ENCODE measurements around the gene ZFHX3. TPM values are rescaled to one million over a fixed set of nuclear protein-coding genes. Genes with fewer than 3 reads are reported as not detected.

The ZFHX3 gene
- total RNA-seq, 4 donors from 2014 or later = 36.3 to 44.0 (median 38.1) TPM

DNA sequence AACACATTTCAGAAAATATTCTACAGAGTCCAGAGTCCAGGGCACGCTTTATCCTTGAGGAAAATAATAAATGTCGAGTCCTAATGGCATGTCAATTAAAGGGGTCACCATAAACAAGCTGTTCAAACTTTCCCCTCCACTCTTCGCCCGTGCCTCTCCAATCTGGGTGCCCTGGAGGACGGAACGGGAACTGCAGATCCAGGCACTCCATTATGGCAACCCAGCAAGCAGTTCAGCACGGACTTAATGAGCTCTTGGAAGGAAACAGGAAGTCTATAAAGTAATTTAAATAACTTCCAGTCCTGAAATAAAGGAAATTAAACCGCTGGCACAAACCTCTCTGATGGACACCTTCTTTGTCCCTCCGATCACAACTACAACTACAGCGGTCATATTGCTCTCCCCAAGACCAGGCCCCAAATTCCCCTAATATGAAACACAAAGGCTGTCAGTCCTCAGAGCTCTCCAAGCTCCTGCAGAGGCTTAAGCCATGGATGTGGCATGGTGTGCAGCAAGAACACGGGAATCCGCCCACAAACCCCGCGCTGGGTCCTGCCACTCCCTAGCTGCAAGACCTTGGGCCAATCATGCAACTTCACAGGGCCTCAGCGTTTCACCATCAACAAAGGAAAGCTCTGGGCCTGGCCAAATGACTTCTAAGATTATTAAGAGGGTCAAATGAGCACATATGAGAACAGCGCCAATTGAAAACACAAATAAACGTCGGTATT lies 52.6 kb downstream of the ZFHX3 start:
- 63 to 74% methylated on average over 18 of the region's 18 CpGs for WGBS, 2 donors
- no peaks in the 10 kb centered on the region for H3K36me3 ChIP-seq
- H3K4me1 ChIP-seq = peaks cover 0 to 93% (median 30%) of the 10 kb centered on the region in 4 donors
- no peak for DNase-seq (ENCODE audit: low spot score in 2 of 2)
- no peak overlapping the region for H3K27ac ChIP-seq
- no peaks in the 10 kb centered on the region for H3K9me3 ChIP-seq
- TF ChIP-seq POLR2A (IDR thresholded peaks at IDR 0.05) = no peak
- TF ChIP-seq EP300 (IDR thresholded peaks at IDR 0.05) = no peak
- TF ChIP-seq, protein P1, sequence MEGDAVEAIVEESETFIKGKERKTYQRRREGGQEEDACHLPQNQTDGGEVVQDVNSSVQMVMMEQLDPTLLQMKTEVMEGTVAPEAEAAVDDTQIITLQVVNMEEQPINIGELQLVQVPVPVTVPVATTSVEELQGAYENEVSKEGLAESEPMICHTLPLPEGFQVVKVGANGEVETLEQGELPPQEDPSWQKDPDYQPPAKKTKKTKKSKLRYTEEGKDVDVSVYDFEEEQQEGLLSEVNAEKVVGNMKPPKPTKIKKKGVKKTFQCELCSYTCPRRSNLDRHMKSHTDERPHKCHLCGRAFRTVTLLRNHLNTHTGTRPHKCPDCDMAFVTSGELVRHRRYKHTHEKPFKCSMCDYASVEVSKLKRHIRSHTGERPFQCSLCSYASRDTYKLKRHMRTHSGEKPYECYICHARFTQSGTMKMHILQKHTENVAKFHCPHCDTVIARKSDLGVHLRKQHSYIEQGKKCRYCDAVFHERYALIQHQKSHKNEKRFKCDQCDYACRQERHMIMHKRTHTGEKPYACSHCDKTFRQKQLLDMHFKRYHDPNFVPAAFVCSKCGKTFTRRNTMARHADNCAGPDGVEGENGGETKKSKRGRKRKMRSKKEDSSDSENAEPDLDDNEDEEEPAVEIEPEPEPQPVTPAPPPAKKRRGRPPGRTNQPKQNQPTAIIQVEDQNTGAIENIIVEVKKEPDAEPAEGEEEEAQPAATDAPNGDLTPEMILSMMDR (IDR thresholded peaks at IDR 0.05) = peak in 4 of 5 experiments; percentile 8 to 36 (median 22)
- no peak overlapping the region for H3K4me3 ChIP-seq
- no peaks in the 10 kb centered on the region for H3K27me3 ChIP-seq

DNA sequence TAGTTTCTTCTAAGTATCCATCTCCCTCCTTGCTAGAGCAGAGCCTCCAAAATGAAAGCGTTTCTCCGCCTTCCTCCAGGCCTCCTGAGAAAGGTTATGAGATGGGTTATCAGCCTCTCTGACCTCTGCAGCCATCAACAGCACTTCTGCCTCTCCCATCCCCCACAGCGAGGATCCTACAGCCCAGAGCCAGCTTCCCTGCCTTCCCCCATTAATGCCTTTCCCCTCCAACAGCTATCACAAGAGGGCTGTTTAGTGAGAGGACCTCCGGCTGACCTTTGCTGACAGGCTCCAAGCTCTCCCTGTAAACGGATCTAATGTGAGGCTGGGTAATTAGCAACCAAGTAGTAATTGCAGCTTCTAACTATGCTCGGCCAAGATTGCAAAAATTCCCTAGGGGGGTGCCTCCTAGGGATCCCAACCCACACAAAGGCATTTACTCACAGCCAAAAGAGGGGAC lies 55.8 kb downstream of the ZFHX3 start:
- Histone ChIP-seq H3K36me3 (no peaks in the 10 kb centered on the region), H3K27me3 (no peaks in the 10 kb centered on the region), H3K9me3 (no peaks in the 10 kb centered on the region), H3K4me1 (peaks cover 9 to 94% (median 51%) of the 10 kb centered on the region in 4 donors), H3K4me3 (no peak overlapping the region), H3K27ac (peak overlapping the region in 2 of 4 donors; percentile 68 to 89)
- TF ChIP-seq, protein P1 (IDR thresholded peaks at IDR 0.05) = no peak
- TF ChIP-seq POLR2A (IDR thresholded peaks at IDR 0.05) (no peak), EP300 (IDR thresholded peaks at IDR 0.05) (no peak)
- WGBS, 2 donors = 24 to 32% methylated on average over 6 of the region's 6 CpGs
- no peak for DNase-seq (ENCODE audit: low spot score in 2 of 2)

DNA sequence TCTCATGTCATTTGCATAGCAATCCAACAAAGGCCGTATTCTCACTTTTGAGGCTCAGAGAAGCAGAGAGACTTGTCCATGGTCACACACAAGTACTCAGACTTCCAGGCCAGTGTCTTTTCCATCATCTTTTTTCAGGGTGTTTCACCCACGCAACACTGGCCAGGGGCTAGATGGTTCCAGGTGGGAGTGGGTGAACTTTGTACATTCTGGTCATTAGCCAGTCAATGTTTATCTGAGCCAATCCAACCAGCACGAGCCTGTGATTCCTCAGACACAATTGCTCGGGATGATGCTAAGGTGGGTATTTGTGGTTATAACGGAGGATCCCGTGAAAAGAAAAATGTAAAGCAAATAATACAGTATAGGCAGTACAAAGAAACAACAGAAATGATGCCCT lies 56.3 kb downstream of the ZFHX3 start:
- DNase-seq (ENCODE audit: low spot score in 2 of 2) = no peak
- no peak overlapping the region for H3K4me3 ChIP-seq
- H3K27ac ChIP-seq = peak overlapping the region in 3 of 4 donors; percentile 67 to 89 (median 68)
- H3K36me3 ChIP-seq = no peaks in the 10 kb centered on the region
- peaks cover 9 to 94% (median 51%) of the 10 kb centered on the region in 4 donors for H3K4me1 ChIP-seq
- H3K27me3 ChIP-seq = no peaks in the 10 kb centered on the region
- H3K9me3 ChIP-seq = no peaks in the 10 kb centered on the region
- TF ChIP-seq EP300 (IDR thresholded peaks at IDR 0.05) = no peak
- no peak for TF ChIP-seq POLR2A (IDR thresholded peaks at IDR 0.05)
- 57 to 63% methylated on average over 6 of the region's 6 CpGs for WGBS, 2 donors

DNA sequence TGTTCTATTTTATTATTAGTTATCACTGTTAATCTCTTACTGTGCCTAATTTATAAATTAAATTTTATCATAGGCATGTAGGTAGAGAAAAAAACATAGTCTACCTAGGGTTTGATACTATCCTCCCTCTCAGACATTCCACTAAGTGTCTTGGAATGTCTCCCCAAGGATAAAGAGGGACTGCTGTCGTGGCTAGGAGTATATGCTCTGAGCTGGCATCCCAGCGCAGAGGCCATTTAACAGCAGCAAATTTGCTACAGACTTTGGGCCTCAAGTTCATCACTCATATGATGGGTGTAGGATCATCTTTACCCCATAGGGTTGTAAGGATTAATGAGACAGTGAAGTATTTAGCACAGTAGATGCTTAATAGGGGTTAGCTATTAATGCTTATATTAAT lies 56.7 kb downstream of the ZFHX3 start:
- no peak for DNase-seq (ENCODE audit: low spot score in 2 of 2)
- no peaks in the 10 kb centered on the region for H3K9me3 ChIP-seq
- H3K27me3 ChIP-seq = no peaks in the 10 kb centered on the region
- TF ChIP-seq, protein P1 (IDR thresholded peaks at IDR 0.05) = no peak
- no peak for TF ChIP-seq POLR2A (IDR thresholded peaks at IDR 0.05)
- TF ChIP-seq EP300 (IDR thresholded peaks at IDR 0.05) = no peak
- no peak overlapping the region for H3K4me3 ChIP-seq
- no peaks in the 10 kb centered on the region for H3K36me3 ChIP-seq
- H3K27ac ChIP-seq = peak overlapping the region; percentile 67 to 89 (median 69)
- WGBS, 2 donors = 71 to 74% methylated on average over 2 of the region's 2 CpGs
- peaks cover 9 to 94% (median 52%) of the 10 kb centered on the region in 4 donors for H3K4me1 ChIP-seq

DNA sequence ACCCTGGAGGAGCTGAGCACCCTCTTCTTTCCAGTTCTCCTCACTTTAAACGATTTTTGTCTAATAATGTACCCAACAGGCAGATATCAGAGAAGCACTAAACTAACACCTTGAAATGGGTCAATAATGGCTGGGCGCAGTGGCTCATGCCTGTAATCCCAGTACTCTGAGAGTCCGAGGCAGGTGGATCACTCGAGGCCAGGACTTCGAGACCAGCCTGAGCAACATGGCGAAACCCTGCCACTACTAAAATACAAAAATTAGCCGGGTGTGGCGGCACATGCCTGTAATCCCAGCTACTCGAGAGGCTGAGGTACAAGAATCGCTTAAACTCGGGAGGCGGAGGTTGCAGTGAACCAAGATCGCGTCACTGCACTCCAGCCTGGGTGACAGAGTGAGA lies 57.4 kb downstream of the ZFHX3 start:
- Histone ChIP-seq H3K27me3 (no peaks in the 10 kb centered on the region), H3K27ac (peak overlapping the region; percentile 67 to 89 (median 69)), H3K4me3 (peak overlapping the region in 1 of 4 donors; percentile 27), H3K4me1 (peaks cover 9 to 94% (median 55%) of the 10 kb centered on the region in 4 donors), H3K36me3 (no peaks in the 10 kb centered on the region), H3K9me3 (no peaks in the 10 kb centered on the region)
- TF ChIP-seq, protein P1 (IDR thresholded peaks at IDR 0.05) = no peak
- TF ChIP-seq POLR2A (IDR thresholded peaks at IDR 0.05) = no peak
- TF ChIP-seq EP300 (IDR thresholded peaks at IDR 0.05) = no peak
- no peak for DNase-seq (ENCODE audit: low spot score in 2 of 2)
- WGBS, 2 donors = 83 to 91% methylated on average over 14 of the region's 14 CpGs

Data from tibial nerve (tissue), 4 donors.